ENCODE measurements around the gene TMPRSS9.

Gene TMPRSS9

DNA sequence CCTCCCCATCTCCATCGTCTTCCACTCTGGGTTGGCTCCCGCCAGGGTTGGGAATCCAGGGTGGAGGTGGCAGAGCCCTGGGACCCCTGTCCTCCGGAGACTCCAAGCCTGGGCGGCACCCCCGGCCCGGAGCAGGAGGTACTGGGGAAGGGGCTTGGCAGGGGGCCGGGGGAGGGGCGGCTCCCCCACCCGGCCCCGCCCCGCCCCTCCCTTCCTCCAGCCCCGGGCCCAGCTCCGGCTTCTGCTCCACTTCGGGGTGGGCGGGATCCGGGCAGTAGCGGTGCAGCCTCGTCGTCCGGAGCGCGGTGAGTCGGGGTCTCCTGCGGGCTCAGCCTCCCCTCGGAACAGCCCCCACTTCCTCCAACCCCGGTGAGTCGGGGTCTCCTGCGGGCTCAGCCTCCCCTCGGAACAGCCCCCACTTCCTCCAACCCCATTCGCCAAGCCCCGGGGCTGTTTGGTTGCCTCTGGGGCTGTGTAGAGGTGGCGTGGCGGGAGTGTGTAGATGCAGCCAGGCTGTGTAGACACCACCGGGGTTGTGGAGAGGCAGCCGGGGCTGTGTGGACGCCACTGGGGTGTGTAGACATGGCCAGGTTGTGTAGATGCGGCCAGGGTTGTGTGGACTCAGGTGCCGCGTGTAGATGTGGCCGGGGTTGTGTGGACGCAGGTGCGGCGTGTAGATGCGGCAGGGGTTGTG is at the start of gene TMPRSS9:
TMPRSS9 (plus strand) TSS at position 274 of the 694 bp plus-strand sequence. CDS start 29,521 bp downstream, outside the sequence.
- DNase-seq (ENCODE audit: low spot score), result no peak
- in situ Hi-C loops (cut with MboI; ENCODE audit: low pct_unique_long_range_greater_than_20kb, low sequenced_read_pairs, unreplicated experiment), result no loop called here
- TF ChIP-seq, protein P1, sequence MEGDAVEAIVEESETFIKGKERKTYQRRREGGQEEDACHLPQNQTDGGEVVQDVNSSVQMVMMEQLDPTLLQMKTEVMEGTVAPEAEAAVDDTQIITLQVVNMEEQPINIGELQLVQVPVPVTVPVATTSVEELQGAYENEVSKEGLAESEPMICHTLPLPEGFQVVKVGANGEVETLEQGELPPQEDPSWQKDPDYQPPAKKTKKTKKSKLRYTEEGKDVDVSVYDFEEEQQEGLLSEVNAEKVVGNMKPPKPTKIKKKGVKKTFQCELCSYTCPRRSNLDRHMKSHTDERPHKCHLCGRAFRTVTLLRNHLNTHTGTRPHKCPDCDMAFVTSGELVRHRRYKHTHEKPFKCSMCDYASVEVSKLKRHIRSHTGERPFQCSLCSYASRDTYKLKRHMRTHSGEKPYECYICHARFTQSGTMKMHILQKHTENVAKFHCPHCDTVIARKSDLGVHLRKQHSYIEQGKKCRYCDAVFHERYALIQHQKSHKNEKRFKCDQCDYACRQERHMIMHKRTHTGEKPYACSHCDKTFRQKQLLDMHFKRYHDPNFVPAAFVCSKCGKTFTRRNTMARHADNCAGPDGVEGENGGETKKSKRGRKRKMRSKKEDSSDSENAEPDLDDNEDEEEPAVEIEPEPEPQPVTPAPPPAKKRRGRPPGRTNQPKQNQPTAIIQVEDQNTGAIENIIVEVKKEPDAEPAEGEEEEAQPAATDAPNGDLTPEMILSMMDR (IDR thresholded peaks at IDR 0.05; ENCODE audit: extremely low read depth, insufficient read depth, missing control alignments), result no peak

DNA sequence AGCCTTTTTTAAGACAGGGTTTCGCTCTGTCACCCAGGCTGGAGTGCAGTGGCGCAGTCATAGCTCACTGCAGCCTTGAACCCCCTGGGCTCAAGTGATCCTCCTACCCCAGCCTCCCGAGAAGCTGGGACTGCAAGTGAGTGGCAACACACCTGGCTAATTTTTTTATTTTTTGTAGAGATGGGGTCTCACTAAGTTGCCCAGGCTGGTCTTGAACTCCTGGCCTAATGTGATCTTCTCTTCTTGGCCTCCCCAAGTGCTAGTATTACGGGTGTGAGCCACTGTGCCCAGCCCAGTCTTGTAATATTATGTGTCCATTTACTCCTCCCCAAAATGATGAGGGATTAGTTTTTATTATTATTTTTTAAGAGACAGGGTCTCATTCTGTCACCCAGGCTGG is 49.0 kb upstream of the TMPRSS9 start:
- no peak for DNase-seq (ENCODE audit: low spot score)
- in situ Hi-C loops (cut with MboI; ENCODE audit: low pct_unique_long_range_greater_than_20kb, low sequenced_read_pairs, unreplicated experiment), result no loop called here
- TF ChIP-seq, protein P1 (IDR thresholded peaks at IDR 0.05; ENCODE audit: extremely low read depth, insufficient read depth, missing control alignments), result no peak

- in situ Hi-C loops (cut with MboI; ENCODE audit: low pct_unique_long_range_greater_than_20kb, low sequenced_read_pairs, unreplicated experiment), result no loop called here
- no peak for DNase-seq (ENCODE audit: low spot score)
- TF ChIP-seq, protein P1 (IDR thresholded peaks at IDR 0.05; ENCODE audit: extremely low read depth, insufficient read depth, missing control alignments), result no peak
Measured at GRCh38 chr19:2312820-2313501, 47.1 kb upstream of the TMPRSS9 start.

DNA sequence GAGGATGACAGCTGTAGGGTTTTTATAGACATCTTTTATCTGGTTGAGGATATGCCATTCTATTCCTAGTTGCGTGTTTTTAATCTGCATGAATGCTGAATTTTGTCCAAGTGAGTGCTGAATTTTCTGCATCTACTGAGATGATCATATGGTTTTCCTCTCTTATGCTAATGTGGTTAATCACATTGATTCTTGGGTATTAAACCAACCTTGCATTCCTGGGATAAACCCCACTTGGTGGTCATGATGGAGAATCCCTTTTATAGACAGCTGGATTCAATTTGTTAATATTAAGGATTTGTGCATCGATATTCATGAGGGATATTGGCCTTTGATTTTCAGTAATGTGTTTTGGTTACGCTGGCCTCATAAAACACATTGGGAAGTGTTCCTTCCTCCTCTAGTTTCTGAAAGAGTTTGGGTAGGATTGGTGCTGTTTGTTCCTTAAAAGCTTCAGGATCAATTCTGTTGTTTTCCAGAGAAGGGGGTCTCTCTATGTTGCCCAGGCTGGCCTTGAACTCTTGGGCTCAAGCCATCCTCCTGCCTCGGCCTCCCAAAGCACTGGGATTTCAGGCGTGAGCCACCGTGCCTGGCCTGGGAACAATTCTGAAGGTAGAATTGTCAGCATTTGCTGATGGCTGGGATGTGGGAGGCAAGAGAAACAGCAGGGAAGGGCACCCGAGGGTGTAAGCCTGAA is 44.8 kb upstream of the TMPRSS9 start:
- no peak for DNase-seq (ENCODE audit: low spot score)
- TF ChIP-seq, protein P1 (IDR thresholded peaks at IDR 0.05; ENCODE audit: extremely low read depth, insufficient read depth, missing control alignments), result no peak
- in situ Hi-C loops (cut with MboI; ENCODE audit: low pct_unique_long_range_greater_than_20kb, low sequenced_read_pairs, unreplicated experiment), result no loop called here

DNA sequence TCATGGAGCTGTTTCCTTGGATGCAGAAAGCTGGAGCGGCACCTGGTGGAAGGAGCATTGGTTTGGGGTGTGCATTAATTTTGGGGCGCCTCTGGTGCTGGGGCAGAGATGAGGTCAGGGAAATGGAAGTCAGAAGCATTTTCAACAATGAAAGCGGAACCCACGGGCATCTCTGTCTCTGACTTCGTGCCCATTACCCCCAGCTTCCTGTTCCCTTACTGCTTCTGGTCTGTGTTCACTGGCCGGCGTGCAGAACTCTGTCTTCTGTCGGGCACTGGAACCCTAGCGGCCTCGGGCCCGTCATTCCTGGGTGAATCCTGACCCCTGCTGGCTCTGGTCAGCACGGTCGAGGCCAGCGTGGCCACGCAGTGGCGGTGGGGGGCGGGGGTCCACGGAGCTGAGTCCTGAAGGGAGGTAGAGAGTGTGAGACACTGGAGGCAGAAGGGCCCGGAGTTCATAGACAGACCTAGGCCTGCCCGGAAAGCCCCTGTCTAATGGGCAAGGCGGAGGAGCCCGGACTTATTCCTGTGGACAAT is 44.2 kb upstream of the TMPRSS9 start:
- TF ChIP-seq, protein P1 (IDR thresholded peaks at IDR 0.05; ENCODE audit: extremely low read depth, insufficient read depth, missing control alignments), result peak; percentile 62
- no peak for DNase-seq (ENCODE audit: low spot score)
- in situ Hi-C loops (cut with MboI; ENCODE audit: low pct_unique_long_range_greater_than_20kb, low sequenced_read_pairs, unreplicated experiment), result no loop called here

DNA sequence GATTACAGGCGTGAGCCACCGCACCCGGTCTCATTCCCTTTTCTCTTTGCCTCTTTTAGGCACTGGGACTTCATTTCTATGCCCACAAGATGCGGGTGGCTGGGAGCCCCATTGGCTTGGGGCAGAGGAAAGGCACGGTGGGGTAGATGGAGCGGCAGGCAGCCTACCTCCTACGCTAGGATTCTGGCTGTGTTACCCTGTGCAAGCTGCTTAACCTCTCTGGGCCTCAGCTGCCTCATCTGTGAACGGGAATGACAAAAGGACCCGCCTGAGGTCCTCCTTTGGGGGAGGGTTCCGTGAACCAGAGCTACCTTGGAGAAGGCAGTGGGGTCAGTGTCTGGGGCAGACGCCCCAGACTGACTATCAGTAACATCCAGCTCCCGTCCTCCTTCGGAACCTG is 42.8 kb upstream of the TMPRSS9 start:
- TF ChIP-seq, protein P1 (IDR thresholded peaks at IDR 0.05; ENCODE audit: extremely low read depth, insufficient read depth, missing control alignments), result no peak
- in situ Hi-C loops (cut with MboI; ENCODE audit: low pct_unique_long_range_greater_than_20kb, low sequenced_read_pairs, unreplicated experiment), result no loop called here
- no peak for DNase-seq (ENCODE audit: low spot score)

Data from GM13977 (cell line).